Activated CD8-positive, alpha-beta memory T cell treated with anti-CD3 and anti-CD28 coated beads, Interleukin-2, amount 10 ng/mL, durations not matched to agents 7 days and 5 days (primary cell): ENCODE results near the gene INPP5D. TPM values are rescaled to one million over a fixed set of nuclear protein-coding genes. Genes with fewer than 3 reads are reported as not detected.

Experiments used
- ATAC-seq: fragments of 150-1000 bp; cut with Tn5 transposase; one replicate; pipeline ENCODE4 v1.10.0; 2021; ENCODE audit warnings: moderate library complexity
- CTCF ChIA-PET: fragments of 350-600 bp; sonication (Branson Sonifier 250); formaldehyde crosslinking; loops from one replicate; lab custom pipeline; 2021; ENCODE audit warnings: antibody characterized with exemption; lab: Charles Lee
- DNase-seq: peaks from one replicate; pipeline ENCODE4 v3.0.0-alpha.2; 2020
- H3K27ac Mint-ChIP-seq: one replicate; pipeline ENCODE4 v1.8.0; 2021; ENCODE audit warnings: mild to moderate bottlenecking, mixed read lengths
- H3K27me3 Mint-ChIP-seq: one replicate; pipeline ENCODE4 v1.8.0; 2021; ENCODE audit warnings: mixed read lengths
- H3K36me3 Mint-ChIP-seq: one replicate; pipeline ENCODE4 v1.8.0; 2021; ENCODE audit warnings: mild to moderate bottlenecking, mixed read lengths
- H3K4me1 Mint-ChIP-seq: one replicate; pipeline ENCODE4 v1.8.0; 2021; ENCODE audit warnings: mixed read lengths
- H3K4me3 Mint-ChIP-seq: one replicate; pipeline ENCODE4 v1.8.0; 2021; ENCODE audit warnings: mild to moderate bottlenecking, moderate library complexity, mixed read lengths
- H3K9me3 Mint-ChIP-seq: one replicate; pipeline ENCODE4 v1.8.0; 2022; ENCODE audit warnings: low read depth, mixed read lengths
- total RNA-seq, 2 experiments: library from RNA; stranded (reverse); gene quantifications; one replicate each; pipeline ENCODE4 v1.2.3, GENCODE V29; 2021

INPP5D gene
- total RNA-seq, 2 experiments from 2014 or later = 140 to 152 TPM

DNA sequence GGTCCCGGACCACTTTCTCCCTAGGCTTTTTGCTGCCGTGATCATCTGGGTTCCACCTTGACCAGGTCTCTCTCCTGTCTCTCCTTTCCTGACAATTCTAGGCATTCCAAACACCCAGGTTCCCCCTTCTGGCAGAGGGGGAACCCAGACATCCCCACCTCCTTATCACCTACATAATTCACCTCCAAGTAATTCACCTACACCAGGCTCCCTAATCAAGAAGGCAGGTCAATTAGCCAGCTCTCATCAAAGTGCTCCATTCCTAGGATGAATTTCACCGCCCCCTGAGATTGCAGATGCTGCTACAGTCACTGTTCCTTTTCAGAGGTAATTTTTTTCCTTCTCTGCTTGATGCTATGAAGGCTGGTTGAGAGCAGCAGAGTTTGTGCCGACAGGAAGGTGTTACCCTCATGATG is 149.0 kb downstream of the INPP5D start:
- CTCF ChIA-PET = no interaction called here
- Mint-ChIP-seq H3K27ac (peak overlapping the region; percentile 35), H3K4me1 (peaks cover 8% of the 10 kb centered on the region), H3K9me3 (no peaks in the 10 kb centered on the region), H3K4me3 (no peak overlapping the region), H3K27me3 (no peaks in the 10 kb centered on the region), H3K36me3 (peaks cover 12% of the 10 kb centered on the region)
- DNase-seq = no peak
- no peak for ATAC-seq

- Mint-ChIP-seq H3K9me3 (no peaks in the 10 kb centered on the region), H3K27me3 (no peaks in the 10 kb centered on the region), H3K4me1 (peaks cover 8% of the 10 kb centered on the region), H3K4me3 (no peak overlapping the region), H3K36me3 (peaks cover 11% of the 10 kb centered on the region), H3K27ac (peak overlapping the region; percentile 18)
- no peak for DNase-seq
- no peak for ATAC-seq
- CTCF ChIA-PET = no interaction called here
Measured at GRCh38 chr2:233209533-233210171, 149.5 kb downstream of the INPP5D start.

- DNase-seq (no peak), ATAC-seq (no peak)
- no peak overlapping the region for H3K4me3 Mint-ChIP-seq
- H3K27ac Mint-ChIP-seq = no peak overlapping the region
- no peaks in the 10 kb centered on the region for H3K27me3 Mint-ChIP-seq
- peaks cover 7% of the 10 kb centered on the region for H3K36me3 Mint-ChIP-seq
- CTCF ChIA-PET = interaction anchor here (0.7 to 1.2 kb wide), 2 partner anchors 40 to 1335 kb away, joined by 3 read pairs; no protein-coding TSS in a partner anchor
- H3K4me1 Mint-ChIP-seq = peaks cover 8% of the 10 kb centered on the region
- H3K9me3 Mint-ChIP-seq = no peaks in the 10 kb centered on the region
Measured at GRCh38 chr2:233210281-233210680, 150.1 kb downstream of the INPP5D start.

- peaks cover 8% of the 10 kb centered on the region for H3K4me1 Mint-ChIP-seq
- no peaks in the 10 kb centered on the region for H3K9me3 Mint-ChIP-seq
- H3K27me3 Mint-ChIP-seq = no peaks in the 10 kb centered on the region
- no peak for ATAC-seq
- H3K4me3 Mint-ChIP-seq = no peak overlapping the region
- CTCF ChIA-PET = interaction anchor here (0.7 to 1.2 kb wide), 2 partner anchors 39 to 1334 kb away, joined by 3 read pairs; no protein-coding TSS in a partner anchor
- DNase-seq = no peak
- H3K27ac Mint-ChIP-seq = no peak overlapping the region
- peaks cover 4% of the 10 kb centered on the region for H3K36me3 Mint-ChIP-seq
Measured at GRCh38 chr2:233210843-233211547, 150.9 kb downstream of the INPP5D start.

DNA sequence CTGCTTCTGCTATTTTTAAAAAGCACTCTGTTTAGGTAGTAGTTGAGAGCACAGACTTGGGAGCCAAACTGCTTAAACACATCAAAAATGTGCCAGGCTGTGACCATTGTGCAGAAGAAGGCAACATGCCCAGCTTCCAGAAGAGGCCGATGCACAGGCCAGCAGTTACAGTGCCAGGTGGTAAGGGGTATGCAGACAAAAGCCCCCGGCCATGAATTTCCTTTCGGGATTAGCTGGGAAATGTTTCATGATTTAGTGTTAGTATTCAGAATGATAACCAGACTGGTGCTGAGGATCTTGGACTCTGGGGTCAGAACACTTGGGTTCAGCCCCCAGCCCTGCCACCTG is 151.4 kb downstream of the INPP5D start:
- Mint-ChIP-seq H3K4me1 (peaks cover 8% of the 10 kb centered on the region), H3K4me3 (no peak overlapping the region), H3K27ac (no peak overlapping the region), H3K27me3 (no peaks in the 10 kb centered on the region), H3K36me3 (peaks cover 4% of the 10 kb centered on the region), H3K9me3 (no peaks in the 10 kb centered on the region)
- DNase-seq (no peak), ATAC-seq (no peak)
- CTCF ChIA-PET = interaction anchor here (1.2 kb wide), 1 partner anchor 39 kb away, joined by 3 read pairs; no protein-coding TSS in a partner anchor

DNA sequence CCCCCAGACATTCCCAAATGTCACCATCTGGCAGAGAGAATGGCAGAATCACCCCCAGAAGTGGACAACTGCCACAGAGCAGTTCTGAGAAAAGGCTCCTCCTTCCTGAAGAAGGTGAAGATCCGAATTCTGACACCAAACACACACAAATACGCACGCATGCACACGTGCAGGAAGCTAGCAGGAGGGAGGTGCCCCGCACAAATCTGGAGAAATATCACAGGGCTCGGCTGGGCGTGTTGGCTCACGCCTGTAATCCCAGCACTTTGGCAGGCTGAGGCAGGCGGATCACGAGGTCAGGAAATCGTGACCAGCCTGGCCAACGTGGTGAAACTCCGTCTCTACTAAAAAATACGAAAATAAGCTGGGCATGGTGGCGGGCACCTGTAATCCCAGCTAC is 152.9 kb downstream of the INPP5D start:
- Mint-ChIP-seq H3K9me3 (no peaks in the 10 kb centered on the region), H3K27ac (no peak overlapping the region), H3K27me3 (no peaks in the 10 kb centered on the region), H3K4me1 (peaks cover 2% of the 10 kb centered on the region), H3K4me3 (no peak overlapping the region), H3K36me3 (no peaks in the 10 kb centered on the region)
- no peak for DNase-seq
- no peak for ATAC-seq
- CTCF ChIA-PET = no interaction called here

DNA sequence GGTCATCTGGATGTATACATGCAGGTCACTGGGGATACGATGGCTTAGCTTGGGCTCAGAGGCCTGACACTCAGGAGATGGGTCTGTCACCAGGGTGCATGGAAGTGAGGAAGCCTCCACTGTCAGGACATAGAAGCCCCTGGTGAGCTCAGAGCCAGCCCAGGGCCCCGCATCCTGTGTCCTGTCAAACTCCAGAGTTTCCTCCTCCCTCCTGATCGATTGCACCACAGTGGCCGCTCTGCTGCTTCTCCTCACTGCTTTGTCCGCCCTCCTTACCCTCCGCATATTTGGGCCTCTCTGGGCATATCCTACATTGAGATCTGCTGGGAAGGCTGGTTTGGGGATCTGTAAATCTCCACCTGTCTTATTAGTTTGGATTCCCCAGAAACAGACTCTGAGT is 153.8 kb downstream of the INPP5D start:
- Mint-ChIP-seq H3K27me3 (no peaks in the 10 kb centered on the region), H3K36me3 (no peaks in the 10 kb centered on the region), H3K4me1 (peaks cover 2% of the 10 kb centered on the region), H3K27ac (no peak overlapping the region), H3K9me3 (no peaks in the 10 kb centered on the region), H3K4me3 (no peak overlapping the region)
- CTCF ChIA-PET = no interaction called here
- DNase-seq (no peak), ATAC-seq (no peak)

DNA sequence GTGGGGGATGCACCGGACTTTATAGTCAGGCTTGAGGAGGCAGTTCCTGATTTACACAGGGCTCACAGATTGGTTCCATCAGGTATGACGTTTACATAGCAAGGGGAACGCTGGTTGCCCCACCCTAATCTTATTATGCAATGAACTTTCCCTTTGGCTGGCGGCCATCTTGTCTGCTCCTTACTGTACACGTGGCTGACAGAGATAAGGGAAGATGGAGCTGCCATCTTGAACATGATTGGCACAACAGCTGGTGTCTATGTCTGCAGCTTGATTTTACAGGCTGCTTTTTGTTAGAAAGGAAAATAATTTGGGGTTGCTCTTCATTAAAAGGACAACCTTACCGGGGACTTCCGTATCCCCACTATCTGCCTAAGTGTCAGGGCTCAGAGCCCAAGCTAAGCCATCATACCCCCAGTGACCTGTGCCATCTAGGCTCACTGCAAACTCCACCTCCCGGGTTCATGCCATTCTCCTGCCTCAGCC is 157.8 kb downstream of the INPP5D start:
- CTCF ChIA-PET = interaction anchor here (2.2 kb wide), 1 partner anchor 33 kb away, joined by 6 read pairs; the partner anchor contains the start of gene ATG16L1
- Mint-ChIP-seq H3K27ac (no peak overlapping the region), H3K36me3 (no peaks in the 10 kb centered on the region), H3K27me3 (no peaks in the 10 kb centered on the region), H3K4me3 (no peak overlapping the region), H3K4me1 (no peaks in the 10 kb centered on the region), H3K9me3 (no peaks in the 10 kb centered on the region)
- ATAC-seq = no peak
- no peak for DNase-seq

DNA sequence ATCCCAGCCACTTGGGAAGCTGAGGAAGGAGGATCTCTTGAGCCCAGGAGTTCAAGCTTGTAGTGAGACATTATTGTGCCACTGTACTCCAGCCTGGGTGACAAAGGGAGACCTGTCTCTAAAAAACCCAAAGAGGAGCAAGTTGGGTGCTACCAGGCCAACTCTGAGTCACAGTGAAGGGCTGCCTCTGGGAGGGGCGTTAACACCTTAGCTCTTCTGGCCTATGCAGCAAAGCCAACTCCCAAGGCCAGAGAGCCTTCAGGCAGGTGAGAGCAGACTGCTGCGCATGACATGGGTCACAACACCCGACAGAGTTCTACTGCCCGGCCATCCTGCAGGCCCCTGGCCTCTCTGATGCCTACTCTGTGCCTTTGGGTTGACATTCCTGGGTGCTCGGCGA is 158.7 kb downstream of the INPP5D start:
- no peaks in the 10 kb centered on the region for H3K4me1 Mint-ChIP-seq
- no peak for ATAC-seq
- CTCF ChIA-PET = interaction anchor here (2.2 kb wide), 1 partner anchor 32 kb away, joined by 6 read pairs; the partner anchor contains the start of gene ATG16L1
- H3K27me3 Mint-ChIP-seq = no peaks in the 10 kb centered on the region
- no peak for DNase-seq
- H3K9me3 Mint-ChIP-seq = no peaks in the 10 kb centered on the region
- no peaks in the 10 kb centered on the region for H3K36me3 Mint-ChIP-seq
- H3K27ac Mint-ChIP-seq = no peak overlapping the region
- no peak overlapping the region for H3K4me3 Mint-ChIP-seq

GRCh38 chr2:233219848-233220247 is 159.7 kb downstream of the INPP5D start:
- DNase-seq (no peak), ATAC-seq (no peak)
- CTCF ChIA-PET = interaction anchor here (0.6 to 2.2 kb wide), 2 partner anchors 14 to 31 kb away, joined by 3 to 6 read pairs; partner anchors contain the start of gene ATG16L1
- Mint-ChIP-seq H3K9me3 (no peaks in the 10 kb centered on the region), H3K4me3 (no peak overlapping the region), H3K4me1 (no peaks in the 10 kb centered on the region), H3K27me3 (peaks cover 2% of the 10 kb centered on the region), H3K27ac (no peak overlapping the region), H3K36me3 (no peaks in the 10 kb centered on the region)

DNA sequence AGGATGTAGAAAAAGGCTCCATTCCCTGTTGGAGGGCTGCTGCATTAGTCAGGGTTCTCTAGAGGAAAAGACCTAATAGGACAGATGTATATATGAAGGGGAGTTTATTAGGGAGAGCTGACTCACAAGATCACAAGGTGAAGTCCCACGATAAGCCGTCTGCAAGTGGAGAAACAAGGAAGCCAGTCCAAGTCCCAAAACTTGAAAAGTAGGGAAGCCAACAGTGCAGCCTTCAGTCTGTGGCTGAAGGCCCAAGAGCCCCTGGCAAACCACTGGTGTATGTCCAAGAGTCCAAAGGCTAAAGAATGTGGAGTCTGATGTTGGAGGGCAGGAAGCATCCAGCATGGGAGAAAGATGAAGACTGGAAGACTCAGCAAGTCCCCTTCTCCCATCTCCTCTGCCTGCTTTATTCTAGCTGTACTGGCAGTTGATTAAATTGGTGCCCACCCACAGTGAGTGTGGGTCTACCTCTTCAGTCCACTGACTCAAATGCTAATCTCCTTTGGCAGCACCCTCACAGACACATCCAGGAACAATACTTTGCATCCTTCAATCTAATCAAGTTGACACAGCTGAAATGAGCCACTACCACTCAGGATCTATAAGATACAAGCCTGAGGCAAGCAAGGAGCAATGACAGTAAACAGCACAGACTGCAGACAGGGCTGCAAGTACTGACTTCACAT is 161.4 kb downstream of the INPP5D start:
- Mint-ChIP-seq H3K4me3 (no peak overlapping the region), H3K9me3 (no peaks in the 10 kb centered on the region), H3K36me3 (no peaks in the 10 kb centered on the region), H3K4me1 (peaks cover 11% of the 10 kb centered on the region), H3K27me3 (peaks cover 2% of the 10 kb centered on the region), H3K27ac (no peak overlapping the region)
- CTCF ChIA-PET = no interaction called here
- ATAC-seq (no peak), DNase-seq (no peak)

DNA sequence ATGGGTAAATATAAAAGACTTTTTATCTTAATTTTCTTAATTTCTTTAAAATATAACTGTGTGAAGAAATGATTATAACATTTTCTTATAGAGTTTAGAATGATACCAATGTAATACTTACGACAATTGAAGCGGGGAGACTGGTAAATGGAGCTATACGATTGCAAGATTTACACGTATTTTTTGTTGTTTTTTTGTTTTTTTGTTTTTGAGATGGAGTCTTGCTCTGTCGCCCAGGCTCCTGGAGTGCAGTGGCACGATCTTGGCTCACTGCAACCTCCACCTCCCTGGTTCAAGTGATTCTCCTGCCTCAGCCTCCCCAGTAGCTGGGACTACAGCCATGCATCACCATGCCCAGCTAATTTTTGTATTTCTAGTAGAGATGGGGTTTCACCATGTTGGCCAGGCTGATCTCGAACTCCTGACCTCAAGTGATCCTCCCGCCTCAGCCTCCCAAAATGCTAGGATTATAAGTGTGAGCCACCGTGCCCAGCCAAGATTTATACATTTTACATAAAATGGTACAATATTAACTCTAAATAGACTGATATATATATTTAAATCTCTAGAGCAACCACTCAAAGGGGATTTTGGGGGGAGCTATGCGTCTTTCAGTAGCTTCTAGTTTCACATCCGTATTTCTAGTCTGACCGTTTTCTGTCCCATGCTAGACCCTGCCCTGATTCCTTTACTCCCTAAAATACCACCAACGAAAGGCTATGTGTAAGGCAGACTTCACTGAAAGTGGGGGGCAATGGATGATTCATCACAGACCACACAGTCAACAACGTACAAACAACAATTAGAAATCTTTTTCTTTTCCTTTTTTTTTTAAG is 163.1 kb downstream of the INPP5D start:
- Mint-ChIP-seq H3K36me3 (no peaks in the 10 kb centered on the region), H3K4me3 (no peak overlapping the region), H3K4me1 (peaks cover 14% of the 10 kb centered on the region), H3K27me3 (peaks cover 2% of the 10 kb centered on the region), H3K9me3 (no peaks in the 10 kb centered on the region), H3K27ac (no peak overlapping the region)
- no peak for ATAC-seq
- CTCF ChIA-PET = interaction anchor here (0.8 to 2.6 kb wide), 6 partner anchors 11 to 220 kb away, joined by 3 to 11 read pairs (median 3); partner anchors contain the start of genes ATG16L1 and INPP5D
- no peak for DNase-seq
